SU-DHL-6 (cell line): ENCODE measurements around the gene PPP4R1.

Source experiments
- H2AFZ ChIP-seq: fragments of 200-600 bp; sonication (generic); 2 replicates; pipeline ENCODE4 v1.6.1; 2014; ENCODE audit warnings: low read depth, mild to moderate bottlenecking, moderate library complexity, mixed read lengths, antibody characterized with exemption, low read length; ENCODE audit not compliant: severe bottlenecking
- H3F3A ChIP-seq: fragments of 200-600 bp; shearing (Covaris generic); 2 replicates; pipeline ENCODE4 v1.6.0; 2016; ENCODE audit warnings: antibody characterized with exemption, mild to moderate bottlenecking; ENCODE audit not compliant: insufficient read depth
- H3K27ac ChIP-seq: fragments of 200-600 bp; sonication (generic); 2 replicates; pipeline ENCODE4 v1.5.1; 2016; ENCODE audit warnings: low read depth, mild to moderate bottlenecking, low read length, moderate library complexity, mixed read lengths
- H3K27me3 ChIP-seq: fragments of 200-600 bp; sonication (generic), shearing (Covaris generic); 2 replicates; pipeline ENCODE4 v1.6.0; 2014; ENCODE audit warnings: mild to moderate bottlenecking, low read length
- H3K36me3 ChIP-seq: fragments of 200-600 bp; sonication (generic); 2 replicates; pipeline ENCODE4 v1.6.1; 2014; ENCODE audit warnings: mild to moderate bottlenecking, low read length, mixed read lengths
- H3K4me2 ChIP-seq: fragments of 300-600, 200-600 bp; shearing (Covaris generic), sonication (generic); 2 replicates; pipeline ENCODE4 v1.6.0; 2014; ENCODE audit warnings: low read length, low read depth, mild to moderate bottlenecking; ENCODE audit not compliant: poor library complexity, severe bottlenecking
- H3K4me3 ChIP-seq: fragments of 200-600 bp; sonication (generic); 2 replicates; pipeline ENCODE4 v1.5.1; 2014; ENCODE audit warnings: antibody characterized with exemption, low read length, mild to moderate bottlenecking, mixed read lengths; ENCODE audit not compliant: insufficient read depth, poor library complexity, severe bottlenecking
- H3K79me2 ChIP-seq: fragments of 200-600 bp; sonication (generic); 2 replicates; pipeline ENCODE4 v1.6.1; 2014; ENCODE audit warnings: mild to moderate bottlenecking, low read length, moderate library complexity; ENCODE audit not compliant: insufficient read depth
- H3K9ac ChIP-seq: fragments of 200-600 bp; sonication (generic); 2 replicates; pipeline ENCODE4 v1.7.0; 2014; ENCODE audit warnings: mild to moderate bottlenecking, low read length
- H3K9me2 ChIP-seq: fragments of 200-600 bp; sonication (generic); replicated peaks from 2 replicates; pipeline ENCODE4 v1.6.1; 2014; ENCODE audit warnings: low read length; ENCODE audit not compliant: insufficient read depth
- H3K9me3 ChIP-seq: fragments of 200-600 bp; sonication (generic); 2 replicates; pipeline ENCODE4 v1.6.1; 2014; ENCODE audit warnings: low read length, mixed read lengths; ENCODE audit not compliant: insufficient read depth
- H4K20me1 ChIP-seq: fragments of 200-600 bp; sonication (generic); 2 replicates; pipeline ENCODE4 v1.6.1; 2014; ENCODE audit warnings: low read depth, mild to moderate bottlenecking, antibody characterized with exemption, low read length, moderate library complexity, mixed read lengths
- EZH2phosphoT487 ChIP-seq: fragments of 200-600 bp; sonication (generic), shearing (Covaris generic); conservative IDR thresholded peaks from 2 replicates; pipeline ENCODE4 v1.6.1; 2018; ENCODE audit warnings: mild to moderate bottlenecking, antibody characterized with exemption, low read length, moderate library complexity, mixed read lengths
- TF ChIP-seq, protein P1 (sequence below): fragments of 200-600 bp; sonication (generic); IDR thresholded peaks from one replicate; pipeline ENCODE4 v1.5.1; 2017; ENCODE audit warnings: antibody characterized with exemption, mild to moderate bottlenecking, low read length, moderate library complexity; ENCODE audit not compliant: insufficient read depth, poor library complexity, severe bottlenecking

The PPP4R1 gene

DNA sequence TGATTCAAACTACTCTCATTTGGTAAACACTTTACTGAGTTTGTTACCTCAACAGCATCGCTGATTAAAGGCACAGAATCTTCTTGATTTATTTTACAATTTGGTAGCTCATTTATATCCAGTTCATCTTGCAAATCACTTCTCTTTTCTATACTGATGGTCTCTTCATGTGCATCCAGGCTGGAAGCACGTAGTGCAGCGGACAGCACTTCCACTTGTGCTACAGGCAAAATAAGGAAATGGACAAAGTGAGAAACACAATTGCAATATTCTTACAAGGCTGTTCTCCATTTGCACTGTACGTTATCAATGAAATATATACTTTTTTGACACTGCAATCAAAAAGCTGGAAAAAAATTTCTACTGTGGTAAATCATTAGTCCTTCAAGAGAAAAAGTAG is 51.0 kb downstream of the PPP4R1 start:
- Histone ChIP-seq H3K27ac (no peak overlapping the region), H3K4me2 (no peak overlapping the region), H3K9me2 (no peaks in the 10 kb centered on the region), H3K4me3 (no peak overlapping the region), H2AFZ (no peak overlapping the region), H3K79me2 (no peaks in the 10 kb centered on the region), H3K36me3 (peaks cover 4% of the 10 kb centered on the region; the same call in 1 of the 2 replicates), H3K9ac (no peak overlapping the region), H4K20me1 (no peaks in the 10 kb centered on the region), H3F3A (no peaks in the 10 kb centered on the region), H3K27me3 (no peaks in the 10 kb centered on the region), H3K9me3 (no peaks in the 10 kb centered on the region)
- TF ChIP-seq, protein P1, sequence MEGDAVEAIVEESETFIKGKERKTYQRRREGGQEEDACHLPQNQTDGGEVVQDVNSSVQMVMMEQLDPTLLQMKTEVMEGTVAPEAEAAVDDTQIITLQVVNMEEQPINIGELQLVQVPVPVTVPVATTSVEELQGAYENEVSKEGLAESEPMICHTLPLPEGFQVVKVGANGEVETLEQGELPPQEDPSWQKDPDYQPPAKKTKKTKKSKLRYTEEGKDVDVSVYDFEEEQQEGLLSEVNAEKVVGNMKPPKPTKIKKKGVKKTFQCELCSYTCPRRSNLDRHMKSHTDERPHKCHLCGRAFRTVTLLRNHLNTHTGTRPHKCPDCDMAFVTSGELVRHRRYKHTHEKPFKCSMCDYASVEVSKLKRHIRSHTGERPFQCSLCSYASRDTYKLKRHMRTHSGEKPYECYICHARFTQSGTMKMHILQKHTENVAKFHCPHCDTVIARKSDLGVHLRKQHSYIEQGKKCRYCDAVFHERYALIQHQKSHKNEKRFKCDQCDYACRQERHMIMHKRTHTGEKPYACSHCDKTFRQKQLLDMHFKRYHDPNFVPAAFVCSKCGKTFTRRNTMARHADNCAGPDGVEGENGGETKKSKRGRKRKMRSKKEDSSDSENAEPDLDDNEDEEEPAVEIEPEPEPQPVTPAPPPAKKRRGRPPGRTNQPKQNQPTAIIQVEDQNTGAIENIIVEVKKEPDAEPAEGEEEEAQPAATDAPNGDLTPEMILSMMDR, result no peak
- TF ChIP-seq EZH2phosphoT487, result no peak

DNA sequence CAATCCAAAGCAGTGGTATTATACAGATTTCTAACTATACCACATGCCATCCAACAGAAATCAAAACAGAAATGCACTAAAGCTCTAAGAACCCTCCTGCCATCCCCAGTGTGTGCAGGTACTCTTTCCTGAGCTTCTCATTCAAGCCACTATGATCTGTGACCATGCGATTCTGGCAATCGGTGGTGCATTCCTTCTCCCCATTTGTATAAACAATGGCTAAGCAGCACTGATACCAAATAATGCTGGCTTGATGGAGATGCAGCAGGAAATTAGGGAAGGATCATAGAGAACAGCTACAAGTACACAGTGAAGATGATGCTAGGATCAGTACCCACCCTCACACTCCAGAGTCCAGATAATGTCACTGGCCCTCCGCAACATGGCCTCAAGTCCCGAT is 51.8 kb downstream of the PPP4R1 start:
- no peaks in the 10 kb centered on the region for H3F3A ChIP-seq
- H3K36me3 ChIP-seq, result peaks cover 4% of the 10 kb centered on the region; the same call in 1 of the 2 replicates
- no peak overlapping the region for H3K4me3 ChIP-seq
- TF ChIP-seq EZH2phosphoT487, result no peak
- TF ChIP-seq, protein P1, result no peak
- no peak overlapping the region for H3K9ac ChIP-seq
- no peaks in the 10 kb centered on the region for H3K9me2 ChIP-seq
- no peak overlapping the region for H3K4me2 ChIP-seq
- H3K27ac ChIP-seq, result no peak overlapping the region
- H4K20me1 ChIP-seq, result no peaks in the 10 kb centered on the region
- H2AFZ ChIP-seq, result no peak overlapping the region
- H3K9me3 ChIP-seq, result no peaks in the 10 kb centered on the region
- H3K79me2 ChIP-seq, result no peaks in the 10 kb centered on the region
- H3K27me3 ChIP-seq, result no peaks in the 10 kb centered on the region

DNA sequence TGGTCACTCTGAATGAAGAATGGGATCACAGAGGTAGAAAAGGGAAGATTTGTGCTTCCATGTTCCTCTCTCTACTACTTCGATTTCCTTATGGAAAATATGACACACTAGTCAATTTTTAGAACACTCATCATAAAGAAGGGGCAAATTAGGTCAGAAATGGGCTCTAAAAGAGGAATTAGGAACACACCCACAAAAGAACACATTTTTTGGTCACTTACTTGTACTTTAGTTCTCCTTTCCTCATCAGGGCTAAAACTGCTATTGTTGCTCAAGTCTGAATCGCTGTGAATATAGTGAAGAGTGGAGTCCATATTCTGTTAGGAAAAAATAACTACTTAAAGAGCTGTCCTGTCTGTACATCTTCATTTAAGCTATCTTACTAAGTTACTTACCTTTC is 52.6 kb downstream of the PPP4R1 start:
- Histone ChIP-seq H3K4me2 (no peak overlapping the region), H2AFZ (no peak overlapping the region), H3K9ac (no peak overlapping the region), H3K9me2 (no peaks in the 10 kb centered on the region), H3K27ac (no peak overlapping the region), H3K79me2 (no peaks in the 10 kb centered on the region), H3K27me3 (no peaks in the 10 kb centered on the region), H4K20me1 (no peaks in the 10 kb centered on the region), H3F3A (no peaks in the 10 kb centered on the region), H3K36me3 (peaks cover 4% of the 10 kb centered on the region; the same call in 1 of the 2 replicates), H3K9me3 (no peaks in the 10 kb centered on the region), H3K4me3 (no peak overlapping the region)
- TF ChIP-seq, protein P1, result no peak
- no peak for TF ChIP-seq EZH2phosphoT487
